IPS-15b (cell line): ENCODE data around the gene NEO1.

Source experiments
- H3K27me3 ChIP-seq: one replicate; pipeline ENCODE4 v1.6.1; 2013; ENCODE audit warnings: low read length; ENCODE audit not compliant: control insufficient read depth, insufficient read depth
- H3K36me3 ChIP-seq: one replicate; pipeline ENCODE4 v1.6.1; 2013; ENCODE audit warnings: low read length; ENCODE audit not compliant: control insufficient read depth, insufficient read depth
- H3K4me1 ChIP-seq: one replicate; pipeline ENCODE4 v1.6.1; 2013; ENCODE audit warnings: mild to moderate bottlenecking, low read length; ENCODE audit not compliant: control insufficient read depth, insufficient read depth
- H3K4me3 ChIP-seq: one replicate; pipeline ENCODE4 v1.5.1; 2013; ENCODE audit warnings: low read depth, low read length
- H3K9ac ChIP-seq: one replicate; pipeline ENCODE4 v1.6.1; 2013; ENCODE audit warnings: low read depth, mild to moderate bottlenecking, low read length
- H3K9me3 ChIP-seq: one replicate; pipeline ENCODE4 v1.6.1; 2013; ENCODE audit warnings: mild to moderate bottlenecking, low read length; ENCODE audit not compliant: control insufficient read depth, insufficient read depth

Gene NEO1

DNA sequence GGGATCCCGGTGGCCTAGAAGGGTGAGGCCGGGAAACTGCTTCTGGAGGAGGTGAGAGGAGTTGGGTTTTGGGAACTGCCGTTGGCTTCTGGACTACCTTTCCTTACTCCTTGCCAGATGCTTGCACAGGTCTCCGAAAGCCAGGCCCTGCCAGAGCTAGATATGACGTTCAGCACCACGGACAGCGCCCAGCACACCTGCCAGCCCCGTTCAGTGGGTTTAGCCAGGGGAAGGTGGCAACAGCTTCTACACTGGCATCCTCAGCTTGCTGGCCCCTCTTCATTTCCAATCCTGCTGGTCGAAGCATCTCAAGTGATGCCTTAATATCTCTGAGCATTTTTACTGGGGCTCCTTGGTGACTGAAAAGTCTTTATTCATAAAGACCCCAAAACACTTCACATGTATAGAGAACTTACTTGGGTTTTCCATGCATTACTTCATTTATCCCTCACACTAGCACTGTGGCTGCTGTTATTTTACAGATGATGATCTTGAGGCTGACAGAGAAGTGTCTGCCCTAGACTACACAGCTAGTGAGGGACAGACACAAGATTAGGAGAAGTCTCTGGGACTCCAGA, 294.6 kb downstream of the NEO1 start:
- H3K27me3 ChIP-seq: no peaks in the 10 kb centered on the region
- H3K9ac ChIP-seq: no peak overlapping the region
- H3K4me1 ChIP-seq: peaks cover 6% of the 10 kb centered on the region
- no peaks in the 10 kb centered on the region for H3K36me3 ChIP-seq
- H3K9me3 ChIP-seq: no peaks in the 10 kb centered on the region
- no peak overlapping the region for H3K4me3 ChIP-seq

DNA sequence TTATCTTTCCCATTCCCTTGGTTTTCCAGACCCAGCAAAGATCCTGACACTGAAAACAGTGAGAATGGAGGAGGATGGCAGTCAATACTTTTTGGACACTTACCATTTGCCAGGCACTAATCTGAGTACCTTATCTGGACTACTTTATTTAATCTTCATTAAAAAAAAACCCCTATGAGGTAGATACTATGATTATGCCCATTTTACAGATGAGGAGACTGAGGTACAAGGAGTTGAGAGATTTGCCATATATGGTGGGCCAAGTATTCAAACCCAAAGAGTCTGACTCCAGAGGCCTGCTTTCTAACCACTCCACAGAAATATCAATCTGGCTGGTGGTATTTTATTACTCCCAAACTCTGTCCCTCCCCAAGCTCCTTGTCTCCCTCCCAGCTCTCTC, 296.9 kb downstream of the NEO1 start:
- H3K9ac ChIP-seq: no peak overlapping the region
- H3K4me3 ChIP-seq: no peak overlapping the region
- no peaks in the 10 kb centered on the region for H3K27me3 ChIP-seq
- no peaks in the 10 kb centered on the region for H3K9me3 ChIP-seq
- H3K36me3 ChIP-seq: no peaks in the 10 kb centered on the region
- peaks cover 6% of the 10 kb centered on the region for H3K4me1 ChIP-seq

DNA sequence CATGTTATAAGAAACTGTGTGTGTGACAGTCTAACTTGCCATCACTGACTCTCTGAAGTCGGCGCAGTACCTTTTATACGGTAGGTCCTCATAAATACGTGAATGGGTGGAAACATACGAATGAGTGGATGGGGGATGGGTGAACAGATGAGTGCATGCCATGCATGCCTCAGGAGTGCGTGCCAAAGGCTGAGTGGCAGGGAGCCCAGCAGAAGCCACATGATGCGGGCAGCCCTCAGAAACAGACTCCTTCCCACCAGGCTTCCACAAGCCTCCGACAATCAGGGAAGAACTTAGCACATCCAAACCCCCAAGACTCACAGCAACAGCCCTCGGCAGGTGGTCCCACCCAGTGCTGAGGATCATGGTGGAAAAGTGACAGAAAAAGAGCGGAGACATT, 299.8 kb downstream of the NEO1 start:
- no peaks in the 10 kb centered on the region for H3K9me3 ChIP-seq
- no peaks in the 10 kb centered on the region for H3K36me3 ChIP-seq
- H3K27me3 ChIP-seq: no peaks in the 10 kb centered on the region
- peaks cover 6% of the 10 kb centered on the region for H3K4me1 ChIP-seq
- H3K9ac ChIP-seq: no peak overlapping the region
- H3K4me3 ChIP-seq: no peak overlapping the region

DNA sequence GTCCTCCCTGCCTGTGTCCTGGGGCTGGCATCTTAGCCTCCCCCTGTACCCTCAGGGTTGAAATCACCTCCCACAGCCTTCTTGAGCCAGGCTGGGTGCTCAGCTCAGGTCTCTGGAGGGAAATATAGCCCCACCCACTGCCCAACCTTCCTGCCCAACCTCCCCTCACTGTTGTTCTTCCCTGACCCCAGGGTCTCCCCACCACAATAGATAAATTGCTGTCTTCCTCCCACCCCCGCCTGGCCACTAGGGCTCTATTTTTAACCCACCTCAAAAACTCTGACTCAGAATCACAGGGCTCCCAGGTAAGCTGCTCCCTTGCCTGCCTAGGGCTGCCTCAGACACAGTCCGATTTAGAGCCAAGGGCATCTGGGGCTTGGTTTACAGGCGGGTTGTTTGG, 301.5 kb downstream of the NEO1 start:
- Histone ChIP-seq H3K9ac (no peak overlapping the region), H3K36me3 (peaks cover 4% of the 10 kb centered on the region), H3K4me1 (peaks cover 2% of the 10 kb centered on the region), H3K27me3 (no peaks in the 10 kb centered on the region), H3K4me3 (no peak overlapping the region), H3K9me3 (no peaks in the 10 kb centered on the region)

DNA sequence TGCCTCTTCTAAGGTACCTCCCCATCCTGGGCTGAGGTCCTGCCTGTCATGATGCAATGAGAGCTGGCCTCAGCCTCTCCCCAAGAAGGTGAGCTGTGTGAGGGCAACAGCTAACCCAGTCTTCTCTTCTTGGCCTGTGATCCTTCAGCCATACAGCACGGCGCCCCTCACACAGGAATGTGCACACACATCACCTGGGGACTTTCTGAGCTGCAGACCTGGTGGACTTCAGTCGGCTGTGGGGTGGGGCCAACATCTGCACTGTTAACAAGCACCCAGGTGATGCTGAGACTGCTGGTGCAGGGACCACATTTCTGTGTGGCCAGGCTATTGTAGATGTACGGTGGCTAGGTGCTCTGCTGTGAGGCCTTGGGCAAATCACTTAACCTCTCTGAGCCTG, 302.0 kb downstream of the NEO1 start:
- Histone ChIP-seq H3K4me1 (no peaks in the 10 kb centered on the region), H3K9me3 (no peaks in the 10 kb centered on the region), H3K36me3 (peaks cover 4% of the 10 kb centered on the region), H3K27me3 (no peaks in the 10 kb centered on the region), H3K4me3 (no peak overlapping the region), H3K9ac (no peak overlapping the region)
